GM19023 (cell line): ENCODE measurements around the gene NRN1.
"Not testable (repeated sequence)": the region's sequence is repeated elsewhere in the genome, so short reads cannot be mapped to it uniquely, and the experiment has no call there.

ENCODE experiments used
- ATAC-seq: cut with Tn5 transposase; IDR thresholded peaks from one replicate; pipeline ENCODE4 v1.9.1; 2021; ENCODE audit warnings: mild to moderate bottlenecking, moderate library complexity; ENCODE audit not compliant: unreplicated experiment

Gene NRN1

DNA sequence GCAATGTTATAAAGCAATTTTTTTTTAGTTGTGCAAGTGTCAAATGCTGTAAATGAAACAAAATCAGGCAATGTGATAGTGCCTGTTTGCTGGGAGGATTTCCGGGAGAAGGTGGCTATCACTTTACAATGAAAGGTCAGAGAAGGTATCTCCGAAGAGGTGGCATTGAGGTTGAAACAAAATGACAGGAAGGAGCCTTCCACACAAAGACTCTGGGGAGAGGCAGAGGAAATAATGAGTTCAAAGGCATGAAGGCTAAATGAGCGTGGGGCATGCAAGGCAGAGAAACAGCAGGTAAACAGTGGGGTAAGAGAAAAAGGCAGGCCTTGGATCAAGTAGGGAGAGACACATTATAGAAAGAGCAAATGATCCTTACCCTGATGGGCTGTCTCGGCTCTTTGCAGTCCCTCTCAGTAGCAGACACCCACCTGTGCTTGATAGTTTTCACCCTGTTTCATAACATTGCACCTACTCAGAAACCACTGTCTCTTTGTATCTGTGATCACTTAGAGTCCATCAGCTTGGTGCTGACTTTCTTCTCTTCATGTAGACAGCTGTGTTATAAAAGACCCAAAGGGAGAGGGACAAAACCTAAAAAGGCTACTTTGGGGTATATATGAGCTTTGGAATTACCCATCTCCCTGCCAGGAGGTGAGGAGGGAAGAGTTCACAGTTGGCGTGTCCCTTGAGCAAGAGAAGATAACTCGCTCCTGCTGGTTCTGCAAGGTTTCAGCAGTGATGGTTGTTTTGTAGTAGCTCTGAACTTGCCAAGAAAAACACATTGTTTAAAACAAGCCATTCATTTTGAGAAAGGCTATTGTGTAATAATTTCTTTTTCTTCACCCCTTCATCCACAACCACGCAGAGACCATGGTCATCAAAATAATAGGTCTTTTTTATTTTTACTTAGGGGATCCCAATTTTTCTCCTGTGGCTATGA lies 22.3 kb downstream of the NRN1 start:
- ATAC-seq: no peak

DNA sequence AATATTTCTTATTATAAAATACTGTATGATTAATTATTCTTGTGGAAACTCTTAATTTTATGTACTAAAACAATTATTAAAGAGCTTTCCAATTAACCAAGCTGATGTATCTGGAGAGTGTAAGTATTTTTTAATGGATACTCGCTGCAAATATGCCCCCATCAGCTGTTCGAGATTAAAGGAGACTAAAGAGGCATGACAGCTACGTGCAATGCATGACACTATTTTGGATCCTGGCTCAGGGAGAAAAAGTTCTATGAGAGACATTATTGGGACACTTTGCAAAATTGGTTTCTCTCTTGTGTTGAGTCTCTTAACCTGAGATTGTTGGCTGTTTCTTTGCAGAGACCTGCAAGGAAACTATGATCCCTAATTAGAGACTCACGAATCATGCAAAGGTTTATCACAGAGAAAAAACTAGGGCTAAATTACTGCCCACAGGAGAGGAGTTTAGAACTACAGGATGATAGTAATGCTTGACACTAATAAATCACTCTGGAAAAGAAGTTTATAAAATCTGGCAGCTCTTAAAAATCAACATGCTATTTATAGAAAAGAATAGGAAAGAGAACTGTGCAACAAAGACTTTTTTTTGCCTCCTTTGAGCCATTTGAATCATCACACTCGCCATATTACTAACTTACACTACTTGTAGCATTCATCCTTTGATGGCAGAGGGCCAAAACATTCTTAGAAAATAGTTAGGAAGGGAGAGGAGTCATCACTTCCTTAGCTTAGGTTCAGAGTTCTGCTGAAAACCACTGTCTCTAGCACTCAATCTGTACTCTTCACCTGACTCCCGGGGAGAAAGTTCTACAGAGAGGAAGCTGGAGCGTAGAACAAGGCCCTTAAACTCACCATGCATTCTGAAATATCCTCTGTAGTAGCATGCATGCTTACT lies 25.3 kb downstream of the NRN1 start:
- no peak for ATAC-seq

DNA sequence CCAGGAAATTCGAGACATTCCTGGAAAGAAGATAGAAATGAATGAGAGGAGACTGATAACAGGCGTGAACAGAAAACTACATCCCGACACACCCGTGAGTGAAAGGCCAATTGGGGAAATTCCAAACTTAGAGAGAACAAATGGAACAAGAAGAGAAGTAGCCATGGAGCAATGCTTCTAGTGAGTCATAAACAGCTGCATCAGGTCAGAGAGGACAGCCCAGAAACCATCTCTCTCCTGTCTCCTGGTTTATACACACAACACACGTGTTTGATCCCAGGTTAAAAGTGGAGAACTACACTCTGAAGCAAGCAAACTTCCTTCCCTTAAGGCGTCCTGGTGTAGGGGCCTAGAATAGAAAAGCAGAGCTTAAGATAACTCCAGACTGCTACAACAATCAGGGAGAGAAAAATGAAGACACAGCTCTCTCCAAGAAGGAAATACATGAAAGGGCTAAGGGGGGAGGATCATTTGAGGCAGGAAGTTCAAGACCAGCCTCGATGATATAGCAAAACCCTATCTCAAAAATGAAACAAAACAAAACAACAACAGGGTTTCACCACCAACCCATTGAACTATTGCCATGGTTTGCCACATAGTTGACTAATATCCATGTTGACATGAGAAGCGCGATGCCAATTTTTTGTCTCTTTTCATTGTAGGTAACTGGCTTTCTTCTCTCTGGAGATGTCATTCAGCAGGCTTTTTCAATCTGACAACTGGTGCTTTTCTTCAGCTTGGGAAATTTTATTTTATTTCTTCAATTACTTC lies 26.9 kb downstream of the NRN1 start:
- no peak for ATAC-seq

DNA sequence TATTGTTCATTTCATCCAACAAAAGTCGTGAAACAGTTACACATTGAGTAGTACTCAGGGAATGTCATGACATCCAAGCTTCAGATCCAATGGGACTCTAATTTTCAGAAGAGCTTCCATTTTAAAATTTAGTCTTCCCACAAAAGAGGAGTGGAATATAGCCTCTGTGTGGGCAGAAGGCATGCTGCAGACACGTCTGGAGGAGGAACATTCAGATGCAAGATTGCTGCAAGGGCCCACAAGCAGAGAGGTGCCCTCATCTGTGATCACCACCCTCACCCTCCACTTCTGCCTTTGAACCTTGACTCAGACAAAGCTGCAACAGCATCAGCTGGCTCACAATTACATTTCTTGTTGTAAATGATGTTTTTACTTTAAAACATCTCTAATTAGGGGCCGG lies 29.9 kb downstream of the NRN1 start:
- ATAC-seq: no peak

DNA sequence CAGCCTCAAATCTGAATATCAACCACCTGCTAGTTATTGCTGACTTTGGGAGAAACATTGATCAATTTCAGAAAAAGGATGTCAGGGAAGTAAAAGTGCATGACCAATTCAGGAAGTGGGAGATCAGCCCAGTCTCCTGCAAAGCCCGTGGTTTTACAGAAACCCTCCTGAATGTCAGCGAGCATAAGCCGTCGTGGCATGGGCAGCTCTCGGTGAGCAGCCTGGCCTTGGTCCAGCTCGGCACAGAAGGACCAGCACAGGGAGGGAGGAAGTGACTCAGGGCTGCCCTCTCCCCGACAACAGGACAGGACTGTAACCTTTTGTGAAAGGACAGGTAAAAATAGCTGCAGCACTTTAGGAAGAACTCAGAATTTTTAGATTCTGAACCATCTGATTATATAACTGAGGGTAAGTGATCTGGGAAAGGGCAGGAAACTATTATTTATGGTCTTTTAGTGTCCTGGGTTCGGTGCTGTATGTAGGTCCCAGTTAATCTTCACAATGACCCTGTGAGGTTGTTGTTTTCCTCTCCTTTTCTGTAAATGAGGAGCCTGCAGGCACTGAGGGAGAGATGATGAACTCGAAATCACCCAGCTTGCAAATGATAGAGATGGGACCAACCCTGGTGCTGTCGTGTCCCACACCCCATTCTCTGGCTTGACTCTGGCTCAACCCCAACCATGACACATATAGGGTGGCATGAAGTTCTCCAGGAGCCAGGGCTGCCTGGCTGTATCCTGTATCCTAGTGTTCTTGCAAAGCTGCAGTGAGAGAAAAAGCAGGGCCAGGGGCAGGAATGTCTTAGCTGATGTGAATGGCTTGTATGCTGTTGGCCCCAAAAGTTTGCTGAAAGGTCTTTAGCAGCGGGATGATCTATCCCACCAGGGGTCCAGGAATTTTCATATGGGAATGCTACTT lies 37.6 kb downstream of the NRN1 start:
- no peak for ATAC-seq

DNA sequence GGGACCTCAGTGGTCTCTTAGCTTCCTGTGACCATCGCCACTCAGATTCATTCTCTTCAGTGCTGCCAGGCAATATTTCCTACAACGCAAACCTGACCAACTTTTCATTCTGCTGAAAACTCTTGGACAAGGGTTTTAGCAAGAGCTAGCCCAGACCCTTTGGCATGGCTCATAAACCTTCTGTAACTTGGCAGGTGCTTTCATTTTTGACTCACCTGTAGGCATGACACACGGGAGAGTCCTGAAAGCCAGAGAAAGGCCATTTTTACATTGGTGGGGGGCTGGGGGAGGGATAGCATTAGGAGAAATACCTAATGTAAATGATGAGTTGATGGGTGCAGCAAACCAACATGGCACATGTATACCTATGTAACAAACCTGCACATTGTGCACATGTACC lies 38.7 kb downstream of the NRN1 start:
- ATAC-seq: not testable (repeated sequence)

DNA sequence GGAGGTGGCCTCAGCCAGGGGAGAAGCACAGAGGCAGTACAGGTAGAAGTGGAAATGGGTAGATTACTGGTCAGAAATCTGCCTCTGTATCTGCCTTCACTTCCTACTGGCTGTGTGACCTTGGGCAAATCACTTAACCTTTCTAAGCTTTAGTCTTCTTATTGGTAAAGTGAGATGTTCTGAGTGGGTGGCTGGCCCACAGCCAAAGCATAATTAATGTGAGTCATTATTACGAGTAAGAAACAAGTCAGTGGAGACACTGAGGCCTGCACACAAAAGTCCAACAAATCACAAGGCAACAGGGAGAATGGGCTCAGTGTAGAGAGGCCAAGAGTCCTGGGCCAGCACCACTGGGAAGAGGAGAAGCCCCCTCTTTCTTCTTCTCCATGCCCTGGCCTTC lies 39.1 kb downstream of the NRN1 start:
- no peak for ATAC-seq

DNA sequence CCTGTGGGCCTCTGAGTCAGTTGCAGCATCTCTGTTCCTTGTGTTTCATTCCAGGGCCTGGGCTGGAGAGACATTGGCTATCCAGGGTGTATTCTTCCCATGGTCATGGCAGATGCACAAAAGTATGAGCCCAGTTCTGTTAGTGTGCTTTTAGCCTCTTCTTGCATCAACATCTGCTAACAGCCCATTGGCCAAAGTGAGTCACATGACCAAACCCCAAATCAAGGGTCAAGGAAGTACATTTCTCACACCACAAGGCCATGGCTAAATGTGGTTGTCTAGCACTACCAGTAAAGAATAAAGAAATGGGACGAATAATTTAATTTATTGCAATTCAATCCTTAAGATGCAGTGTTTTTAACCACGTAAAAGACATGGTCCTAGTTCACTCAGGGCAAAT lies 43.9 kb downstream of the NRN1 start:
- ATAC-seq: no peak

DNA sequence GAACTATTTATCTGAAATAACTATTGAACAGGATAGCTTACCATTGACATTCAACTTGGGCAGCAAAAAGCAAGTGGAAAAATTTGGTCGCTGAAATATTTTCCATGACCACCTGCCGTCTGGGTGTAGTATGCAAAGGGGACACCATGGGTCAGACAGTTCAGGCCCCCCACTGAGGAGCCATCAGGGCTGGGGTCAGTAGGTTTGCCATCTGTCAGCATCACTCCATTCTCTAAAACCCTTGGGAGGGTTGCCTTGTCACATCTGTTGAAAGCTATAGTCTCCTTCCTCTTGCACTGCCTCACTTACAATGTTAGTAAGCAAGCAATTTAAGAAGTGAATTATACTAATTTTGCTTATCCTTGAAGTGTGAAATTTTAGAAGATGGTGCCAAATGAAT lies 44.9 kb downstream of the NRN1 start:
- ATAC-seq: no peak

DNA sequence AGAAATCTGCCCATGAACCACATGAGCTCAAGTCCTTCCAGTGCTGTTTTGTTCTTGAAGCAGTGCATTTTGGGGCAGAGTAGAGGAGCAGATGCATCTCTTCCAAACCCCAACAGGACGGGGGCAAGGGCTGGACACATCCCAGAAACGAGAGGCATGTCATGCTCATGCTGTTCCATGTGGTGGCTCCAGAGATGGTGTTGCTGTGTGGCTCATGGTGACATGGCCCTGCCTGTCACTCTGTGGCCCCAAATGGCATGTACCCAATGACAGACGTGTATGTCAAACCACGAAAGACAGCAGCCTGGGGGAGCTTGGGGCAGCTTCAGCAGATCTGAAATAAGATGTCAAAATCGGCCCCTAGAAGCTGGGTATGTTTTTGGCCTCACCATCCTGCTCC lies 46.3 kb downstream of the NRN1 start:
- ATAC-seq: no peak

DNA sequence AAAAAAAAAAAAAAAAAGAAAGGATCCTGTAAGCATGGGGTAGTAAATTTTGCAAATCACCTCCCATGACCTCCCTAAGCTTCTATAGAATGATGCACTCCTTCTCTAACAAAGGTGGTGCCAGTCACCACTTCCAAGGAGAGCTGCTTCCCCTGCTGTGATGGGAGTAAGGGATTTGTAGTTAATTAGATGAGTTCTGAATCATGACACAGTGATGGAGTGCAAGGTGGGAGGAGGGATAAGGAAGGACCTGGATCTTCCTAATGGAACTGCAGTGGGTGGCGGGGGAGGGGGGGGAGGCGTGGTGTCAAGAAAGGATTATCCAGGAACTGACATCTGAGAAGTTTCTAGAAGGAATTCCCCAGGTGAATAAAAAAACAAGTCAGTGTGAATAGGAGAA lies 47.8 kb downstream of the NRN1 start:
- no peak for ATAC-seq

DNA sequence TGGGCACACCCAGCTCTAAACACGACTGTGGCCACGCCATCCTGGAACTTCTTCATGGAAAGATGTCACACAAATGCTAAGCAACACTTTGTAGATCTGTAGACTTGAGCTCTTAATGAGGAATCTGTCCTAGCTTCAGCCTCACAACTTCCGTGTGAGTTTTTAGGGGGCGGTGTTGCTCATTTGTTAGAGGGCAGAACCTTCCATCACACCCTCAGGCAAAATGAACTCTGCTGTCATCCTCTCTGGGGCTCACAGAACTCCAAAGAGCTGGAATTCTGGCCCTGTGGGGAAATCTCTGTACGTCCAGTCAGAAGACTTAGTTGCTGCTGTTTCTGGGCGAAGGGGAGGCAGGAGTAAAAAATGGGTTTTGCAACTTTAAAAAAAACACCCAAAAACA lies 49.8 kb downstream of the NRN1 start:
- ATAC-seq: no peak

DNA sequence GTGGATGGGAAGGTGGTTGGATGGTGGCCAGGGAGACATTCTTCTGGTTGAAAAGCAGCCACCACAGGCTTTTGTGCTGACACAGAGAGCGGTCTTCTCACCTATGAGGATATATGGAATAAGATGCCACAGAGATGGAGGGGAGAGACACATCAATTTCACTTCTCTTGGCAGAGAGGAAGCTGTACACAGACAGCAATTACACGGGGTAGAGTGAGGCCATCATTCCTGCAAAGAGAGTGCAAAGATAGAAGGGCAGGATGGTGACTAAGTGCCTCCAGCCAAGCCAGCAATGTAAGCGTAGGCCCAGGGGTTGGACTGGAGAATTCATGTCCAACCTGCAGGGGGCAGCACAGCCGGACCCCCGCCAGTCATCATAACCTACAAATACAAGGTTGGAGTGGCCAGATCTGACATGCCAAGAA lies 56.4 kb downstream of the NRN1 start:
- no peak for ATAC-seq
